ENCODE data around the gene ZWILCH.

DNA sequence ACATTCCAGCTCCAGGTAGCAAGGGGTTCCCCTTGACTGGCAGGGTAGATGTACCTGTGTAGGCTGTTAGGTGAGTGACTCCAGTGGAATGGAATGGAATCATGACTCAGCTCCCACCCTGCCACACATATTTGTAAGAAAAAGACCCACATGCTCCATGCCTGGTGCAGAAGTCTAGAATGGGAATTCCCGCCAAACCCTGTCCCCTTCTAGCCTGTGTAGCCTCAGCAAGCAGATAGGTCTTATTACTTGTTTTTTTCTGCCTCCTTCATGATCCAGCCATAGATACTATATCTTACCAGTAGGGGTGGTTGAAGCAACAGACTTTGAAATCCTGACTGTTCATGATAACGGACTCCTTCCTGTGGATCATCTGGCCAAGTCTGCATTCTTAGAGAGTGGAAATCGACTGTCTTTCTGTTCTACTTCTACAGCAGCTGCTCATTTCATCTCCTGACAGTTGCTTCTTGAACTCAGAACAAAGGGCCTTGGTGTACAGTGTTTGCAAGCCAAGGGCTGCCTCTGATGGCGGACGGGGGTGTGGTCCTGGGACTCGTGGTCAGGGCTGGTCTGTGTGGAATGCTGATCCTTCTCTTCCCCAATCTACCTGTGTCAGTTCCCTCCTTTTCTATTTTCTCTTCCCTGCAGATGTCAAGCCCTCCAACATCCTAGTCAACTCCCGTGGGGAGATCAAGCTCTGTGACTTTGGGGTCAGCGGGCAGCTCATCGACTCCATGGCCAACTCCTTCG, 23.8 kb upstream of the ZWILCH start:
- TF ChIP-seq ZNF274 (IDR thresholded peaks at IDR 0.05; ENCODE audit: low read depth, low read length) (no peak), YY1 (IDR thresholded peaks at IDR 0.05; ENCODE audit: insufficient read depth, insufficient read length) (no peak), SUZ12 (IDR thresholded peaks at IDR 0.05; ENCODE audit: extremely low read depth, insufficient read depth, insufficient read length) (no peak)
